Measurements from ENCODE around the gene NEURL1B.

Gene NEURL1B

GRCh38 chr5:172608773-172609172 lies 32.3 kb upstream of the NEURL1B start:
- DNase-seq (ENCODE audit: low spot score), result no peak

GRCh38 chr5:172610643-172611042 lies 30.4 kb upstream of the NEURL1B start:
- DNase-seq (ENCODE audit: low spot score), result no peak

GRCh38 chr5:172611913-172612312 lies 29.1 kb upstream of the NEURL1B start:
- DNase-seq (ENCODE audit: low spot score), result no peak

GRCh38 chr5:172612771-172613170 lies 28.3 kb upstream of the NEURL1B start:
- DNase-seq (ENCODE audit: low spot score), result no peak

- no peak for DNase-seq (ENCODE audit: low spot score)
Measured at GRCh38 chr5:172616136-172616535, 24.9 kb upstream of the NEURL1B start.

- no peak for DNase-seq (ENCODE audit: low spot score)
Measured at GRCh38 chr5:172616730-172617129, 24.3 kb upstream of the NEURL1B start.

- no peak for DNase-seq (ENCODE audit: low spot score)
Measured at GRCh38 chr5:172617817-172618216, 23.2 kb upstream of the NEURL1B start.

GRCh38 chr5:172618574-172619365 lies 22.3 kb upstream of the NEURL1B start:
- DNase-seq (ENCODE audit: low spot score), result no peak

- no peak for DNase-seq (ENCODE audit: low spot score)
Measured at GRCh38 chr5:172620506-172620905, 20.6 kb upstream of the NEURL1B start.

GRCh38 chr5:172622091-172623046 lies 18.7 kb upstream of the NEURL1B start:
- DNase-seq (ENCODE audit: low spot score), result no peak

- DNase-seq (ENCODE audit: low spot score), result no peak
Measured at GRCh38 chr5:172623313-172623980, 17.6 kb upstream of the NEURL1B start.

GRCh38 chr5:172624083-172624995 lies 16.7 kb upstream of the NEURL1B start:
- no peak for DNase-seq (ENCODE audit: low spot score)

GRCh38 chr5:172624996-172625964 lies 15.8 kb upstream of the NEURL1B start:
- DNase-seq (ENCODE audit: low spot score), result no peak

GRCh38 chr5:172626031-172626581 lies 15.0 kb upstream of the NEURL1B start:
- DNase-seq (ENCODE audit: low spot score), result no peak

- DNase-seq (ENCODE audit: low spot score), result no peak
Measured at GRCh38 chr5:172630082-172630481, 11.0 kb upstream of the NEURL1B start.

- no peak for DNase-seq (ENCODE audit: low spot score)
Measured at GRCh38 chr5:172630482-172630881, 10.6 kb upstream of the NEURL1B start.

- no peak for DNase-seq (ENCODE audit: low spot score)
Measured at GRCh38 chr5:172630986-172631385, 10.1 kb upstream of the NEURL1B start.

- DNase-seq (ENCODE audit: low spot score), result no peak
Measured at GRCh38 chr5:172632346-172633092, 8.5 kb upstream of the NEURL1B start.

GRCh38 chr5:172633403-172633970 lies 7.6 kb upstream of the NEURL1B start:
- DNase-seq (ENCODE audit: low spot score), result no peak

Measured in hematopoietic multipotent progenitor cell treated with erythropoietin and hydrocortisone succinate and interleukin-3 and kit ligand, for 15 days (in vitro differentiated cells).